ENCODE data around the gene HPSE2. TPM values are rescaled to one million over a fixed set of nuclear protein-coding genes. Genes with fewer than 3 reads are reported as not detected.
"Not testable (repeated sequence)": the region's sequence is repeated elsewhere in the genome, so short reads cannot be mapped to it uniquely, and the experiment has no call there.

The HPSE2 gene
- polyA plus RNA-seq, 3 donors, result 0.65 to 1.4 (median 0.92) TPM

- DNase-seq (ENCODE audit: extremely low read depth in 1 of 11, low read depth in 9 of 11, low spot score in 4 of 11), result no peak
These were observed 62.7 kb downstream of the HPSE2 start for GRCh38 chr10:99172950-99173349.

GRCh38 chr10:99172128-99172738 is 63.4 kb downstream of the HPSE2 start:
- peak; percentile 20 to 43 (median 32) for DNase-seq (ENCODE audit: extremely low read depth in 1 of 11, low read depth in 9 of 11, low spot score in 4 of 11)

GRCh38 chr10:99170116-99170675 is 65.5 kb downstream of the HPSE2 start:
- DNase-seq (ENCODE audit: extremely low read depth in 1 of 11, low read depth in 9 of 11, low spot score in 4 of 11), result peak in 1 of 11 donors; percentile 0

- no peak for DNase-seq (ENCODE audit: extremely low read depth in 1 of 11, low read depth in 9 of 11, low spot score in 4 of 11)
These were observed 74.5 kb downstream of the HPSE2 start for GRCh38 chr10:99161165-99161564.

- no peak for DNase-seq (ENCODE audit: extremely low read depth in 1 of 11, low read depth in 9 of 11, low spot score in 4 of 11)
These were observed 92.0 kb downstream of the HPSE2 start for GRCh38 chr10:99143651-99144050.

- no peak for DNase-seq (ENCODE audit: extremely low read depth in 1 of 11, low read depth in 9 of 11, low spot score in 4 of 11)
These were observed 92.6 kb downstream of the HPSE2 start for GRCh38 chr10:99143011-99143410.

- not testable (repeated sequence) for DNase-seq (ENCODE audit: extremely low read depth in 1 of 11, low read depth in 9 of 11, low spot score in 4 of 11)
These were observed 102.8 kb downstream of the HPSE2 start for GRCh38 chr10:99132897-99133296.

- no peak for DNase-seq (ENCODE audit: extremely low read depth in 1 of 11, low read depth in 9 of 11, low spot score in 4 of 11)
These were observed 109.8 kb downstream of the HPSE2 start for GRCh38 chr10:99125879-99126278.

- no peak for DNase-seq (ENCODE audit: extremely low read depth in 1 of 11, low read depth in 9 of 11, low spot score in 4 of 11)
These were observed 111.3 kb downstream of the HPSE2 start for GRCh38 chr10:99124376-99124775.

- DNase-seq (ENCODE audit: extremely low read depth in 1 of 11, low read depth in 9 of 11, low spot score in 4 of 11), result no peak
These were observed 111.8 kb downstream of the HPSE2 start for GRCh38 chr10:99123851-99124250.

GRCh38 chr10:99123336-99123735 is 112.3 kb downstream of the HPSE2 start:
- no peak for DNase-seq (ENCODE audit: extremely low read depth in 1 of 11, low read depth in 9 of 11, low spot score in 4 of 11)

- no peak for DNase-seq (ENCODE audit: extremely low read depth in 1 of 11, low read depth in 9 of 11, low spot score in 4 of 11)
These were observed 116.3 kb downstream of the HPSE2 start for GRCh38 chr10:99119258-99119748.

GRCh38 chr10:99115703-99116102 is 119.9 kb downstream of the HPSE2 start:
- DNase-seq (ENCODE audit: extremely low read depth in 1 of 11, low read depth in 9 of 11, low spot score in 4 of 11), result no peak

GRCh38 chr10:99085358-99085757 is 150.3 kb downstream of the HPSE2 start:
- no peak for DNase-seq (ENCODE audit: extremely low read depth in 1 of 11, low read depth in 9 of 11, low spot score in 4 of 11)

GRCh38 chr10:99084161-99084560 is 151.5 kb downstream of the HPSE2 start:
- no peak for DNase-seq (ENCODE audit: extremely low read depth in 1 of 11, low read depth in 9 of 11, low spot score in 4 of 11)

GRCh38 chr10:99080275-99080945 is 155.2 kb downstream of the HPSE2 start:
- DNase-seq (ENCODE audit: extremely low read depth in 1 of 11, low read depth in 9 of 11, low spot score in 4 of 11), result no peak

- no peak for DNase-seq (ENCODE audit: extremely low read depth in 1 of 11, low read depth in 9 of 11, low spot score in 4 of 11)
These were observed 173.1 kb downstream of the HPSE2 start for GRCh38 chr10:99062591-99062990.

GRCh38 chr10:99058762-99059161 is 176.9 kb downstream of the HPSE2 start:
- DNase-seq (ENCODE audit: extremely low read depth in 1 of 11, low read depth in 9 of 11, low spot score in 4 of 11), result no peak

- DNase-seq (ENCODE audit: extremely low read depth in 1 of 11, low read depth in 9 of 11, low spot score in 4 of 11), result peak in 1 of 11 donors; percentile 4
These were observed 177.5 kb downstream of the HPSE2 start for GRCh38 chr10:99057936-99058690.

GRCh38 chr10:99045671-99046070 is 190.0 kb downstream of the HPSE2 start:
- DNase-seq (ENCODE audit: extremely low read depth in 1 of 11, low read depth in 9 of 11, low spot score in 4 of 11), result no peak
